ENCODE data around the gene THEMIS. TPM values are rescaled to one million over a fixed set of nuclear protein-coding genes. Genes with fewer than 3 reads are reported as not detected.

Gene THEMIS
- total and polyA plus RNA-seq, 10 of the 15 experiments (the other 5 are each of a cell fraction or from before 2014, with no cell fraction given), result 0.06 to 1.5 (median 0.08) TPM; not detected in 6

DNA sequence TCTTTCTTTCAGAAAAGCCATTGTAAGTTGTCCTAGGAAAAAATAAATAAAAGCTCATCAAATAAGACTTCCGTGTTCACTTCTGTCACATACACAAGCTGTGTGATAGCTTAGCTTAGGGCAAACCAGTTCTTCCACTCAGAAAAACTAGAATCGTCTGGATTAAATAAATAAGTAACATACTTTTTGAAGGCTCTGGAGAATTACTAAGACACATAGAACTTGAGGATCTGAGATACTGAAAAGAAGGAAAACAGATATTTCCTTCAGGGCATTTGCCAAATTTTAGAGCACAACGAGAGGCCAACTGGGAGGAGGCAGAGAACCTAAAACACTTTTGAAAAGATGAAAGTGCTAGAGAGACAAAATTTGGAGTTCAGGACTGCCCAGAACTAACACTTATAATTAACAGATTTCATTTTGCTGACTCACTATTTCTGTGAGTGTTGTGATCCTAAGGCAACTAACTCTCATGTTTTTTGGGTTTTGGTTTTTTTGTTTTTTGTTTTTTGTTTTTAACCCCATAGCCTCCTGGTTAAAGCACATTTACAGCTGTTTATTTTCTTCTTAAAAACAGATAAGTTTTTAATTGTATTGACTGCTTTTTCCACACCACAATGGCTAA is 38.7 kb upstream of the THEMIS start:
- Histone ChIP-seq H3K9me3 (replicated peaks; ENCODE audit: control insufficient read depth, insufficient read depth, low read length) (no peaks in the 10 kb centered on the region), H3K4me1 (ENCODE audit: control insufficient read depth, insufficient read depth, low read length) (no peaks in the 10 kb centered on the region), H3K36me3 (ENCODE audit: control insufficient read depth in 2 of 2, insufficient read depth in 2 of 2, low read length in 1 of 2) (no peaks in the 10 kb centered on the region), H3K9ac (ENCODE audit: control insufficient read depth, insufficient read depth, low read length) (no peak overlapping the region), H3K4me3 (no peak overlapping the region), H3K27me3 (replicated peaks in 1 of 2; ENCODE audit: control insufficient read depth in 2 of 2, insufficient read depth in 2 of 2, low read length in 1 of 2) (no peaks in the 10 kb centered on the region), H3K79me2 (ENCODE audit: control insufficient read depth, insufficient read depth, low read length) (no peaks in the 10 kb centered on the region), H4K20me1 (ENCODE audit: control insufficient read depth, insufficient read depth) (no peaks in the 10 kb centered on the region), H3K27ac (ENCODE audit: control insufficient read depth, insufficient read depth) (no peak overlapping the region), H3K4me2 (ENCODE audit: control insufficient read depth, insufficient read depth) (no peak overlapping the region), H2AFZ (ENCODE audit: control insufficient read depth, low read depth, low read length) (no peak overlapping the region)
- WGBS (ENCODE audit: insufficient coverage, insufficient replicate concordance, low lambda C conversion rate, missing lambda C conversion rate), result 1% methylated on average over 3 of the region's 3 CpGs
- intact Hi-C loops (cut with micrococcal nuclease; ENCODE audit: unreplicated experiment) (no loop called here), in situ Hi-C loops (cut with MboI) (no loop called here)
- BruUV-seq (replicated peaks), result no TSS peak
- ChIA-PET SMC1A (ENCODE audit: uncharacterized antibody, unreplicated experiment) (interaction anchor here (0.7 kb wide), 1 partner anchor 10 kb away, joined by 3 read pairs; no protein-coding TSS in a partner anchor), CTCF (interaction anchor here (1.1 kb wide), 1 partner anchor 29 kb away, joined by 3 read pairs; no protein-coding TSS in a partner anchor), RAD21 (ENCODE audit: unreplicated experiment) (no interaction called here), POLR2A (interaction anchor here (0.7 kb wide), 1 partner anchor 9 kb away, joined by 7 read pairs; no protein-coding TSS in a partner anchor)
- FAIRE-seq (no peak), DNase-seq (ENCODE audit: low read depth, low spot score) (no peak), ATAC-seq (no peak)
- TF ChIP-seq, protein P1, sequence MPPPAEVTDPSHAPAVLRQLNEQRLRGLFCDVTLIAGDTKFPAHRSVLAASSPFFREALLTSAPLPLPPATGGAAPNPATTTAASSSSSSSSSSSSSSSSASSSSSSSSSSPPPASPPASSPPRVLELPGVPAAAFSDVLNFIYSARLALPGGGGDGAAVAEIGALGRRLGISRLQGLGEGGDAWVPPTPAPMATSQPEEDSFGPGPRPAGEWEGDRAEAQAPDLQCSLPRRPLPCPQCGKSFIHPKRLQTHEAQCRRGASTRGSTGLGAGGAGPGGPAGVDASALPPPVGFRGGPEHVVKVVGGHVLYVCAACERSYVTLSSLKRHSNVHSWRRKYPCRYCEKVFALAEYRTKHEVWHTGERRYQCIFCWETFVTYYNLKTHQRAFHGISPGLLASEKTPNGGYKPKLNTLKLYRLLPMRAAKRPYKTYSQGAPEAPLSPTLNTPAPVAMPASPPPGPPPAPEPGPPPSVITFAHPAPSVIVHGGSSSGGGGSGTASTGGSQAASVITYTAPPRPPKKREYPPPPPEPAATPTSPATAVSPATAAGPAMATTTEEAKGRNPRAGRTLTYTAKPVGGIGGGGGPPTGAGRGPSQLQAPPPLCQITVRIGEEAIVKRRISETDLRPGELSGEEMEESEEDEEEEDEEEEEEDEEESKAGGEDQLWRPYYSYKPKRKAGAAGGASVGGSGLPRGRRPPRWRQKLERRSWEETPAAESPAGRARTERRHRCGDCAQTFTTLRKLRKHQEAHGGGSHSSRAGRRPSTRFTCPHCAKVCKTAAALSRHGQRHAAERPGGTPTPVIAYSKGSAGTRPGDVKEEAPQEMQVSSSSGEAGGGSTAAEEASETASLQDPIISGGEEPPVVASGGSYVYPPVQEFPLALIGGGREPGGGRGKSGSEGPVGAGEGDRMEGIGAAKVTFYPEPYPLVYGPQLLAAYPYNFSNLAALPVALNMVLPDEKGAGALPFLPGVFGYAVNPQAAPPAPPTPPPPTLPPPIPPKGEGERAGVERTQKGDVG (CRISPR knock-in tag; IDR thresholded peaks at IDR 0.05), result no peak
- TF ChIP-seq MEF2B (IDR thresholded peaks at IDR 0.05; ENCODE audit: partially characterized antibody, poor library complexity, severe bottlenecking) (no peak), TCF3 (IDR thresholded peaks at IDR 0.05; ENCODE audit: borderline replicate concordance, insufficient read depth, low read depth, low read length) (no peak), EP300 (IDR thresholded peaks at IDR 0.05; ENCODE audit: borderline replicate concordance in 1 of 2, control insufficient read depth in 1 of 2, low read depth in 2 of 2, low read length in 2 of 2) (no peak), WRNIP1 (IDR thresholded peaks at IDR 0.05; ENCODE audit: borderline replicate concordance, low read depth, low read length) (no peak), BMI1 (IDR thresholded peaks at IDR 0.05; ENCODE audit: borderline replicate concordance) (no peak), STAT1 (conservative IDR thresholded peaks at IDR 0.05) (no peak), DPF2 (IDR thresholded peaks at IDR 0.05) (no peak)
- TF ChIP-seq, protein P2, sequence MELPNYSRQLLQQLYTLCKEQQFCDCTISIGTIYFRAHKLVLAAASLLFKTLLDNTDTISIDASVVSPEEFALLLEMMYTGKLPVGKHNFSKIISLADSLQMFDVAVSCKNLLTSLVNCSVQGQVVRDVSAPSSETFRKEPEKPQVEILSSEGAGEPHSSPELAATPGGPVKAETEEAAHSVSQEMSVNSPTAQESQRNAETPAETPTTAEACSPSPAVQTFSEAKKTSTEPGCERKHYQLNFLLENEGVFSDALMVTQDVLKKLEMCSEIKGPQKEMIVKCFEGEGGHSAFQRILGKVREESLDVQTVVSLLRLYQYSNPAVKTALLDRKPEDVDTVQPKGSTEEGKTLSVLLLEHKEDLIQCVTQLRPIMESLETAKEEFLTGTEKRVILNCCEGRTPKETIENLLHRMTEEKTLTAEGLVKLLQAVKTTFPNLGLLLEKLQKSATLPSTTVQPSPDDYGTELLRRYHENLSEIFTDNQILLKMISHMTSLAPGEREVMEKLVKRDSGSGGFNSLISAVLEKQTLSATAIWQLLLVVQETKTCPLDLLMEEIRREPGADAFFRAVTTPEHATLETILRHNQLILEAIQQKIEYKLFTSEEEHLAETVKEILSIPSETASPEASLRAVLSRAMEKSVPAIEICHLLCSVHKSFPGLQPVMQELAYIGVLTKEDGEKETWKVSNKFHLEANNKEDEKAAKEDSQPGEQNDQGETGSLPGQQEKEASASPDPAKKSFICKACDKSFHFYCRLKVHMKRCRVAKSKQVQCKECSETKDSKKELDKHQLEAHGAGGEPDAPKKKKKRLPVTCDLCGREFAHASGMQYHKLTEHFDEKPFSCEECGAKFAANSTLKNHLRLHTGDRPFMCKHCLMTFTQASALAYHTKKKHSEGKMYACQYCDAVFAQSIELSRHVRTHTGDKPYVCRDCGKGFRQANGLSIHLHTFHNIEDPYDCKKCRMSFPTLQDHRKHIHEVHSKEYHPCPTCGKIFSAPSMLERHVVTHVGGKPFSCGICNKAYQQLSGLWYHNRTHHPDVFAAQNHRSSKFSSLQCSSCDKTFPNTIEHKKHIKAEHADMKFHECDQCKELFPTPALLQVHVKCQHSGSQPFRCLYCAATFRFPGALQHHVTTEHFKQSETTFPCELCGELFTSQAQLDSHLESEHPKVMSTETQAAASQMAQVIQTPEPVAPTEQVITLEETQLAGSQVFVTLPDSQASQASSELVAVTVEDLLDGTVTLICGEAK (IDR thresholded peaks at IDR 0.05; ENCODE audit: borderline replicate concordance), result no peak
- TF ChIP-seq, protein P3, sequence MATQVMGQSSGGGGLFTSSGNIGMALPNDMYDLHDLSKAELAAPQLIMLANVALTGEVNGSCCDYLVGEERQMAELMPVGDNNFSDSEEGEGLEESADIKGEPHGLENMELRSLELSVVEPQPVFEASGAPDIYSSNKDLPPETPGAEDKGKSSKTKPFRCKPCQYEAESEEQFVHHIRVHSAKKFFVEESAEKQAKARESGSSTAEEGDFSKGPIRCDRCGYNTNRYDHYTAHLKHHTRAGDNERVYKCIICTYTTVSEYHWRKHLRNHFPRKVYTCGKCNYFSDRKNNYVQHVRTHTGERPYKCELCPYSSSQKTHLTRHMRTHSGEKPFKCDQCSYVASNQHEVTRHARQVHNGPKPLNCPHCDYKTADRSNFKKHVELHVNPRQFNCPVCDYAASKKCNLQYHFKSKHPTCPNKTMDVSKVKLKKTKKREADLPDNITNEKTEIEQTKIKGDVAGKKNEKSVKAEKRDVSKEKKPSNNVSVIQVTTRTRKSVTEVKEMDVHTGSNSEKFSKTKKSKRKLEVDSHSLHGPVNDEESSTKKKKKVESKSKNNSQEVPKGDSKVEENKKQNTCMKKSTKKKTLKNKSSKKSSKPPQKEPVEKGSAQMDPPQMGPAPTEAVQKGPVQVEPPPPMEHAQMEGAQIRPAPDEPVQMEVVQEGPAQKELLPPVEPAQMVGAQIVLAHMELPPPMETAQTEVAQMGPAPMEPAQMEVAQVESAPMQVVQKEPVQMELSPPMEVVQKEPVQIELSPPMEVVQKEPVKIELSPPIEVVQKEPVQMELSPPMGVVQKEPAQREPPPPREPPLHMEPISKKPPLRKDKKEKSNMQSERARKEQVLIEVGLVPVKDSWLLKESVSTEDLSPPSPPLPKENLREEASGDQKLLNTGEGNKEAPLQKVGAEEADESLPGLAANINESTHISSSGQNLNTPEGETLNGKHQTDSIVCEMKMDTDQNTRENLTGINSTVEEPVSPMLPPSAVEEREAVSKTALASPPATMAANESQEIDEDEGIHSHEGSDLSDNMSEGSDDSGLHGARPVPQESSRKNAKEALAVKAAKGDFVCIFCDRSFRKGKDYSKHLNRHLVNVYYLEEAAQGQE (IDR thresholded peaks at IDR 0.05; ENCODE audit: low read depth, low read length), result no peak

All from GM12878 (cell line).